Esophagus muscularis mucosa (tissue), 4 donors: ENCODE results near the gene FERMT3. TPM values are rescaled to one million over a fixed set of nuclear protein-coding genes. Genes with fewer than 3 reads are reported as not detected.
"Not testable (repeated sequence)": the region's sequence is repeated elsewhere in the genome, so short reads cannot be mapped to it uniquely, and the experiment has no call there.

Source experiments
- DNase-seq: peaks from one replicate; pipeline ENCODE4 v3.0.0-alpha.2; 2017; ENCODE audit errors: extremely low spot score
- H3K27ac ChIP-seq, 4 donors: fragments of 200-600 bp; sonication (generic); replicated peaks in 1 of 4; 1 replicate in 3 of 4; 2 replicates in 1 of 4; pipeline ENCODE4 v1.5.1; 2016 to 2019; ENCODE audit warnings: mild to moderate bottlenecking in 1 of 4
- H3K27me3 ChIP-seq, 4 donors: fragments of 200-600 bp; sonication (generic); one replicate each; pipeline versions ENCODE4 v1.5.1 to v1.6.0; 2016 to 2019
- H3K36me3 ChIP-seq, 4 donors: fragments of 200-600 bp; sonication (generic); one replicate each; pipeline ENCODE4 v1.5.1; 2016 to 2019
- H3K4me1 ChIP-seq, 4 donors: fragments of 200-600 bp; sonication (generic); one replicate each; pipeline ENCODE4 v1.5.1; 2016 to 2019
- H3K4me3 ChIP-seq, 4 donors: fragments of 200-600 bp; sonication (generic); 1 replicate in 2 of 4; 2 replicates in 2 of 4; pipeline ENCODE4 v1.5.1; 2016 to 2019; ENCODE audit warnings: mild to moderate bottlenecking in 4 of 4, moderate library complexity in 1 of 4
- H3K9me3 ChIP-seq, 4 donors: fragments of 200-600 bp; sonication (generic); 1 replicate in 3 of 4; 2 replicates in 1 of 4; pipeline ENCODE4 v1.5.1; 2016 to 2019
- EP300 ChIP-seq: sonication (generic); formaldehyde crosslinking; IDR thresholded peaks from one replicate; pipeline ENCODE4 v1.6.1; 2017; ENCODE audit warnings: antibody characterized with exemption
- POLR2A ChIP-seq: fragments of 450-650 bp; IDR thresholded peaks from one replicate; pipeline ENCODE4 v1.6.1; 2017; ENCODE audit warnings: antibody characterized with exemption, moderate library complexity, mild to moderate bottlenecking, low read depth
- POLR2AphosphoS5 ChIP-seq, 2 donors: sonication (generic); formaldehyde crosslinking; IDR thresholded peaks; one replicate each; pipeline ENCODE4 v1.6.1; 2017; ENCODE audit warnings: antibody characterized with exemption in 2 of 2
- WGBS: methylation state at CpG from one replicate; pipeline ENCODE4 v1.1.5; 2018; 5-methylcytosine and 5-hydroxymethylcytosine counted together
- intact Hi-C: fragments of 100-400 bp; cut with DNase I; formaldehyde crosslinking; loops from one replicate; pipeline ENCODE4 v1.15.1; 2023
- total RNA-seq, 4 donors: library from RNA; depleted of rRNA; stranded (reverse); fragments of >200 nt; gene quantifications; one replicate each; pipeline versions ENCODE4 v1.1.0 to v1.2.1, GENCODE V29; 2016
- TF ChIP-seq, protein P1 (sequence below), 3 experiments: fragments of 200-600 bp in 2 of 3; fragments of 450-650 bp in 1 of 3; sonication (generic) in 2 of 3; IDR thresholded peaks; one replicate each; pipeline ENCODE4 v1.5.1; 2017 to 2019; ENCODE audit warnings: antibody characterized with exemption in 3 of 3, mild to moderate bottlenecking in 2 of 3, moderate library complexity in 1 of 3

FERMT3 gene
- total RNA-seq, result 10 to 100 TPM; 12.9 to 35.5 (median 15.5) TPM

- DNase-seq, result no peak
- intact Hi-C loops, result no loop called here
- no peaks in the 10 kb centered on the region for H3K27me3 ChIP-seq
- peaks cover 19 to 50% (median 35%) of the 10 kb centered on the region in 4 donors for H3K4me1 ChIP-seq
- 77% methylated on average over 16 of the region's 27 CpGs for WGBS
- H3K36me3 ChIP-seq, result peaks cover 23 to 73% (median 55%) of the 10 kb centered on the region in 4 donors
- H3K4me3 ChIP-seq, result peak within 1 kb of the TSS; percentile 40 to 56 (median 46)
- H3K27ac ChIP-seq, result peak within 1 kb of the TSS; percentile 71 to 81 (median 77)
- TF ChIP-seq POLR2A (no peak), POLR2AphosphoS5 (IDR thresholded peaks at IDR 0.05) (peak in 1 of 2 donors; percentile 18)
- no peaks in the 10 kb centered on the region for H3K9me3 ChIP-seq
These were observed at the start of gene FERMT3 for GRCh38 chr11:64206457-64207255. TSS of gene FERMT3 (plus strand) at chr11:64206721. CDS start at chr11:64207365, 644 bp downstream.

DNA sequence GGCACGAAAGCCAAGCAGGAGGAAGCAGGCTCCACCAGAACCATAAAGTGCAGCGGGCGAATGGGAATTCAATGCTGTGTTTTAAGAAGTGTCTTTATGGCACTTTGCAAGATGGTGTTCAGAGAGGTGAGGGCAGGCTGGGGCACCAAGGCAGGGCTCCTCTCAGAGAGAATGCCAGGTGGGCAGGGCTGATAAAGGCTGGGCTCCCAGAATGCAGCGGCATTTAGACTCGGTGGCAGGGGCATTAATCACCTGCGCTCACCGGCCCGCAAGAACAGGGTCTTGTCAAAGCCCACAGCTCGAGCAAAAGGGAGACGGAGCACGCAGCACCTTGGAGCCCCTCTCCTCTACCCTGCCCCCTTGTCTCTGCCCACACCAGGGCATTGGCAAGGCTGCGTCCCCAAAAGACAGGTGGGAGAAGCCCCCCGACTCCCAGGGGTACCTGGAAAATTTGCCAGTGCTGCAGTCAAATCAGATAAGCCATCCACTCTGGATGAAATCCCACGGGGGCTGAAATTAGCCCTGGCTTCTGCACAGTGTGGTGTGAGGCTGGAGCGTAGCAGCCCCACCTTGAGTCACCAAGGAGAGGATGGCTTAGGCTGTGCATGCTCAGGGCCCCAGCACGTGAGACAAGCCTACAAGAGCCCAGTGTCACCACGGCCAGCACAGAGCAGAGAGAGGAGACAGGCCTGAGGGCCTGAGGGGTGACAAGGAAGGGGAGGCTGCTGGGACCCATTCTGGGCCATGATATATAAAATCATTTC lies 48.7 kb upstream of the FERMT3 start:
- Histone ChIP-seq H3K36me3 (no peaks in the 10 kb centered on the region), H3K9me3 (no peaks in the 10 kb centered on the region), H3K4me3 (no peak overlapping the region), H3K27ac (no peak overlapping the region), H3K27me3 (no peaks in the 10 kb centered on the region), H3K4me1 (peaks cover 0 to 6% (median 5%) of the 10 kb centered on the region in 4 donors)
- no peak for TF ChIP-seq POLR2A
- no peak for TF ChIP-seq POLR2AphosphoS5 (IDR thresholded peaks at IDR 0.05)
- TF ChIP-seq, protein P1, sequence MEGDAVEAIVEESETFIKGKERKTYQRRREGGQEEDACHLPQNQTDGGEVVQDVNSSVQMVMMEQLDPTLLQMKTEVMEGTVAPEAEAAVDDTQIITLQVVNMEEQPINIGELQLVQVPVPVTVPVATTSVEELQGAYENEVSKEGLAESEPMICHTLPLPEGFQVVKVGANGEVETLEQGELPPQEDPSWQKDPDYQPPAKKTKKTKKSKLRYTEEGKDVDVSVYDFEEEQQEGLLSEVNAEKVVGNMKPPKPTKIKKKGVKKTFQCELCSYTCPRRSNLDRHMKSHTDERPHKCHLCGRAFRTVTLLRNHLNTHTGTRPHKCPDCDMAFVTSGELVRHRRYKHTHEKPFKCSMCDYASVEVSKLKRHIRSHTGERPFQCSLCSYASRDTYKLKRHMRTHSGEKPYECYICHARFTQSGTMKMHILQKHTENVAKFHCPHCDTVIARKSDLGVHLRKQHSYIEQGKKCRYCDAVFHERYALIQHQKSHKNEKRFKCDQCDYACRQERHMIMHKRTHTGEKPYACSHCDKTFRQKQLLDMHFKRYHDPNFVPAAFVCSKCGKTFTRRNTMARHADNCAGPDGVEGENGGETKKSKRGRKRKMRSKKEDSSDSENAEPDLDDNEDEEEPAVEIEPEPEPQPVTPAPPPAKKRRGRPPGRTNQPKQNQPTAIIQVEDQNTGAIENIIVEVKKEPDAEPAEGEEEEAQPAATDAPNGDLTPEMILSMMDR (IDR thresholded peaks at IDR 0.05), result no peak
- no peak for TF ChIP-seq EP300
- intact Hi-C loops, result loop anchor here (10.0 kb wide), 1 partner anchor 393 kb away; the partner anchor contains the start of gene ZFTA
- WGBS, result 90% methylated on average over 16 of the region's 17 CpGs
- DNase-seq, result no peak

DNA sequence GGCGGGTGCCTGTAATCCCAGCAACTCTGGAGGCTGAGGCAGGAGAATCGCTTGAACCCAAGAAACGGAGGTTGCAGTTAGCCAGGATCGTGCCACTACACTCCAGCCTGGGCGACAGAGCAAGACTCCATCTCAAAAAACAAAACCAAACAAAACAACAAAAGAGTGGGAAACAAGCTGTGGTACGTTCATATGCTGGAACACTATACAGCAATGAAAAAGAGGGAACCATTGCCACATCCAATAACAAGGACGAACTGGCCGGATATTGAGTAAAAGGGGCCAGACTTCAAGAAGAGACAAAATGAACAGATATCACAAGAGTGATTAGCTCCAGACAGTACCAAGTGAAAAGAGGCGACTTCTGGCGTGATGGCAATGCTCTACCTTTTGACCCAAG lies 45.5 kb upstream of the FERMT3 start:
- peaks cover 9 to 17% (median 14%) of the 10 kb centered on the region in 4 donors for H3K4me1 ChIP-seq
- TF ChIP-seq, protein P1 (IDR thresholded peaks at IDR 0.05), result no peak
- no peak for TF ChIP-seq POLR2A
- no peaks in the 10 kb centered on the region for H3K36me3 ChIP-seq
- H3K27ac ChIP-seq, result no peak overlapping the region
- WGBS, result 96% methylated on average over 10 of the region's 10 CpGs
- no peaks in the 10 kb centered on the region for H3K9me3 ChIP-seq
- H3K4me3 ChIP-seq, result no peak overlapping the region
- DNase-seq, result no peak
- intact Hi-C loops, result no loop called here
- H3K27me3 ChIP-seq, result no peaks in the 10 kb centered on the region

DNA sequence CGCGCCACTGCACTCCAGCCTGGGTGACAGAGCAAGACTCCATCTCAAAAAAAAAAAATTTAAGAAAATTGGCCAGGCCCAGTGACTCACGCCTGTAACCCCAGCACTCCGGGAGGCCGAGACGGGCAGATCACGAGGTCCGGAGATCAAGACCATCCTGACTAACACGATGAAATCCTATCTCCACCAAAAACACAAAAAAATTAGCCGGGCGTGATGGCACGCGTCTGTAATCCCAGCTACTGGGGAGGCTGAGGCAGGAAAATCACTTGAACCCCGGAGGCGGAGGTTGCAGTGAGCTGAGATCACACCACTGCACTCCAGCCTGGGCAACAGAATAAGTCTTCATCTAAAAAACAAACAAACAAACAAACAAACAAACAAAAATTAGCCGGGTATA lies 43.8 kb upstream of the FERMT3 start:
- H3K36me3 ChIP-seq, DNase-seq, H3K4me3 ChIP-seq, H3K27me3 ChIP-seq, H3K27ac ChIP-seq, H3K9me3 ChIP-seq, intact Hi-C loops: not testable (repeated sequence)
- 96% methylated on average over 16 of the region's 16 CpGs for WGBS
- peaks cover 9 to 27% (median 22%) of the 10 kb centered on the region in 4 donors for H3K4me1 ChIP-seq

DNA sequence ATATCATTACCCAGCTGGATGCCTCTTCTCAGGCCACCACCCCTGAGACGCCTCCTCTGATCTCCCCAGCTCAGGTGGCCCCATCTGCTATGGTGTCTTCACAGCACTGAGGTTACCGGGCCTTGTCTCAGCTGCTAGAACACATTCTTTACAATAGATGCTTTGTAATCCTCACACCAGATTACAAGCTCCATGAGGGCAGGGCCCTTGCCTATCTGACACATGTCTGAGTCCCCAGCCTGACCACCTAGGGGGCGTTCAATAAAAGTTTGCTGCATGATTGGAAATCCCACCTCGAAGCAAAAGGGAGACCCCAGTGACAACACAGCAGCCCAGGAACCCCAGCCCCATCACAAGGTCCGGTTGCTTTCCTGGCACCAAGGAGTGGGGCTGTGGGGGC lies 42.6 kb upstream of the FERMT3 start:
- Histone ChIP-seq H3K9me3 (no peaks in the 10 kb centered on the region), H3K27ac (peak overlapping the region in 1 of 4 donors; percentile 80), H3K4me1 (peaks cover 9 to 27% (median 22%) of the 10 kb centered on the region in 4 donors), H3K27me3 (no peaks in the 10 kb centered on the region), H3K36me3 (no peaks in the 10 kb centered on the region), H3K4me3 (no peak overlapping the region)
- 92% methylated on average over 4 of the region's 5 CpGs for WGBS
- TF ChIP-seq EP300 (no peak), POLR2AphosphoS5 (IDR thresholded peaks at IDR 0.05) (no peak), POLR2A (no peak)
- TF ChIP-seq, protein P1 (IDR thresholded peaks at IDR 0.05), result no peak
- intact Hi-C loops, result no loop called here
- no peak for DNase-seq
